GM19035 (cell line): ENCODE measurements around the gene APOBR.
"Not testable (repeated sequence)": the region's sequence is repeated elsewhere in the genome, so short reads cannot be mapped to it uniquely, and the experiment has no call there.

Source experiments
- ATAC-seq: cut with Tn5 transposase; IDR thresholded peaks from one replicate; pipeline ENCODE4 v1.9.1; 2021; ENCODE audit not compliant: unreplicated experiment

APOBR gene

GRCh38 chr16:28526201-28527099 lies 32.0 kb downstream of the APOBR start:
- ATAC-seq, result no peak

- not testable (repeated sequence) for ATAC-seq
Observed at GRCh38 chr16:28527100-28527785, 32.8 kb downstream of the APOBR start.

- no peak for ATAC-seq
Observed at GRCh38 chr16:28527985-28528384, 33.5 kb downstream of the APOBR start.

GRCh38 chr16:28528463-28528867 lies 34.0 kb downstream of the APOBR start:
- ATAC-seq, result no peak

GRCh38 chr16:28529124-28529523 lies 34.7 kb downstream of the APOBR start:
- ATAC-seq, result no peak

GRCh38 chr16:28531777-28532744 lies 37.6 kb downstream of the APOBR start:
- ATAC-seq, result no peak

GRCh38 chr16:28532940-28533647 lies 38.7 kb downstream of the APOBR start:
- no peak for ATAC-seq

- no peak for ATAC-seq
Observed at GRCh38 chr16:28534542-28535373, 40.3 kb downstream of the APOBR start.

GRCh38 chr16:28537076-28537475 lies 42.6 kb downstream of the APOBR start:
- ATAC-seq, result no peak

- ATAC-seq, result no peak
Observed at GRCh38 chr16:28537964-28538732, 43.7 kb downstream of the APOBR start.

- ATAC-seq, result no peak
Observed at GRCh38 chr16:28538733-28539596, 44.5 kb downstream of the APOBR start, which contains the start of gene NUPR1. Gene NUPR1 (minus strand): TSS chr16:28538974. CDS start chr16:28538907, 67 bp downstream.

- no peak for ATAC-seq
Observed at GRCh38 chr16:28540346-28540745, 45.9 kb downstream of the APOBR start.

- no peak for ATAC-seq
Observed at GRCh38 chr16:28542646-28543045, 48.2 kb downstream of the APOBR start.

GRCh38 chr16:28543072-28543471 lies 48.6 kb downstream of the APOBR start:
- ATAC-seq, result no peak

- ATAC-seq, result no peak
Observed at GRCh38 chr16:28544998-28545397, 50.6 kb downstream of the APOBR start.

GRCh38 chr16:28545964-28546363 lies 51.5 kb downstream of the APOBR start:
- ATAC-seq, result not testable (repeated sequence)

GRCh38 chr16:28546626-28547025 lies 52.2 kb downstream of the APOBR start:
- ATAC-seq, result no peak
